GM23338 (cell line): ENCODE measurements around the gene HGD. TPM values are rescaled to one million over a fixed set of nuclear protein-coding genes. Genes with fewer than 3 reads are reported as not detected.

Source experiments
- EZH2phosphoT487 ChIP-seq: fragments of 200-600 bp; sonication (generic); IDR thresholded peaks from one replicate; pipeline ENCODE4 v1.8.1; 2018; ENCODE audit warnings: antibody characterized with exemption; ENCODE audit not compliant: unreplicated experiment
- JUNB ChIP-seq: IDR thresholded peaks from one replicate; pipeline ENCODE4 v1.6.1; 2016; ENCODE audit warnings: antibody characterized with exemption; ENCODE audit not compliant: unreplicated experiment
- NANOG ChIP-seq: IDR thresholded peaks from 2 replicates; pipeline ENCODE4 v1.6.1; 2016; ENCODE audit warnings: antibody characterized with exemption, borderline replicate concordance
- STAT1 ChIP-seq: IDR thresholded peaks from one replicate; pipeline ENCODE4 v1.6.1; 2016; ENCODE audit warnings: antibody characterized with exemption; ENCODE audit not compliant: unreplicated experiment
- ZNF114 ChIP-seq: fragments of 250-450 bp; sonication (Bioruptor Pico); IDR thresholded peaks from 2 replicates; pipeline ENCODE4 v1.5.0; 2020; ENCODE audit warnings: mild to moderate bottlenecking, moderate library complexity
- ZNF331 ChIP-seq: fragments of 250-450 bp; sonication (Bioruptor Pico); IDR thresholded peaks from 2 replicates; pipeline ENCODE4 v1.5.0; 2020; ENCODE audit warnings: low read depth, mild to moderate bottlenecking, moderate library complexity
- polyA plus RNA-seq: library from polyadenylated mRNA; unstranded; fragments of >200 nt; fragmentation: Nextera tagmentation; extraction: Ambion mirVana; gene quantifications from 2 replicates; pipeline ENCODE4 v1.2.1, GENCODE V29; 2016
- total RNA-seq: library from RNA; depleted of rRNA; stranded (reverse); fragments of >200 nt; shearing (Covaris generic); gene quantifications from 2 replicates; pipeline ENCODE4 v1.2.3, GENCODE V29; 2014
- TF ChIP-seq, protein P1 (sequence below): fragments of 250-450 bp; sonication (Bioruptor Pico); IDR thresholded peaks from 2 replicates; pipeline ENCODE4 v1.5.0; 2020; ENCODE audit warnings: mild to moderate bottlenecking, moderate library complexity
- TF ChIP-seq, protein P2 (sequence below), 2 experiments: fragments of 200-600 bp in 1 of 2; sonication (generic) in 1 of 2; conservative IDR thresholded peaks; 2 replicates each; pipeline versions ENCODE4 v1.5.1 to v1.6.1; 2016 to 2017; ENCODE audit warnings: antibody characterized with exemption in 2 of 2, low read depth in 2 of 2, mild to moderate bottlenecking in 2 of 2, moderate library complexity in 1 of 2
- TF ChIP-seq, protein P3 (sequence below): IDR thresholded peaks from 2 replicates; pipeline ENCODE4 v1.6.1; 2016; ENCODE audit warnings: antibody characterized with exemption

The HGD gene
- total and polyA plus RNA-seq, 2 experiments from 2014 or later = not detected

DNA sequence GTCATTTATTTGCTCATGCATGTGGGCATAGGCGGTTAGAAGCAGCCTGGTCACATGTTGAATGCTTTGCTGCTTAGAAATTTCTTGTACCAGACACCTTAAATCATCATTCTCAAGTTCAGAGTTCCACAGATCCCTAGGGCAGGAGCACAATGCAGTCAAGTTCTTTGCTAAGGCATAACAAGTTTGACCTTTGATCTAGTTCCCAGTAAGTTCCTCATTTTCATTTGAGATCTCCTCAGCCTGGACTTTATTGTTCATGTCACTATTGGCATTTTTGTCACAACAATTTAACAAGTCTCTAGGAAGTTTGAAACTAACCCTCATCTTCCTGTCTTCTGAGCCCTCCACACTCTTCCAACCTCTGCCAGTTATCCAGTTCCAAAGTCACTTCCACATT, 22.8 kb downstream of the HGD start (continued):
- TF ChIP-seq, protein P1, sequence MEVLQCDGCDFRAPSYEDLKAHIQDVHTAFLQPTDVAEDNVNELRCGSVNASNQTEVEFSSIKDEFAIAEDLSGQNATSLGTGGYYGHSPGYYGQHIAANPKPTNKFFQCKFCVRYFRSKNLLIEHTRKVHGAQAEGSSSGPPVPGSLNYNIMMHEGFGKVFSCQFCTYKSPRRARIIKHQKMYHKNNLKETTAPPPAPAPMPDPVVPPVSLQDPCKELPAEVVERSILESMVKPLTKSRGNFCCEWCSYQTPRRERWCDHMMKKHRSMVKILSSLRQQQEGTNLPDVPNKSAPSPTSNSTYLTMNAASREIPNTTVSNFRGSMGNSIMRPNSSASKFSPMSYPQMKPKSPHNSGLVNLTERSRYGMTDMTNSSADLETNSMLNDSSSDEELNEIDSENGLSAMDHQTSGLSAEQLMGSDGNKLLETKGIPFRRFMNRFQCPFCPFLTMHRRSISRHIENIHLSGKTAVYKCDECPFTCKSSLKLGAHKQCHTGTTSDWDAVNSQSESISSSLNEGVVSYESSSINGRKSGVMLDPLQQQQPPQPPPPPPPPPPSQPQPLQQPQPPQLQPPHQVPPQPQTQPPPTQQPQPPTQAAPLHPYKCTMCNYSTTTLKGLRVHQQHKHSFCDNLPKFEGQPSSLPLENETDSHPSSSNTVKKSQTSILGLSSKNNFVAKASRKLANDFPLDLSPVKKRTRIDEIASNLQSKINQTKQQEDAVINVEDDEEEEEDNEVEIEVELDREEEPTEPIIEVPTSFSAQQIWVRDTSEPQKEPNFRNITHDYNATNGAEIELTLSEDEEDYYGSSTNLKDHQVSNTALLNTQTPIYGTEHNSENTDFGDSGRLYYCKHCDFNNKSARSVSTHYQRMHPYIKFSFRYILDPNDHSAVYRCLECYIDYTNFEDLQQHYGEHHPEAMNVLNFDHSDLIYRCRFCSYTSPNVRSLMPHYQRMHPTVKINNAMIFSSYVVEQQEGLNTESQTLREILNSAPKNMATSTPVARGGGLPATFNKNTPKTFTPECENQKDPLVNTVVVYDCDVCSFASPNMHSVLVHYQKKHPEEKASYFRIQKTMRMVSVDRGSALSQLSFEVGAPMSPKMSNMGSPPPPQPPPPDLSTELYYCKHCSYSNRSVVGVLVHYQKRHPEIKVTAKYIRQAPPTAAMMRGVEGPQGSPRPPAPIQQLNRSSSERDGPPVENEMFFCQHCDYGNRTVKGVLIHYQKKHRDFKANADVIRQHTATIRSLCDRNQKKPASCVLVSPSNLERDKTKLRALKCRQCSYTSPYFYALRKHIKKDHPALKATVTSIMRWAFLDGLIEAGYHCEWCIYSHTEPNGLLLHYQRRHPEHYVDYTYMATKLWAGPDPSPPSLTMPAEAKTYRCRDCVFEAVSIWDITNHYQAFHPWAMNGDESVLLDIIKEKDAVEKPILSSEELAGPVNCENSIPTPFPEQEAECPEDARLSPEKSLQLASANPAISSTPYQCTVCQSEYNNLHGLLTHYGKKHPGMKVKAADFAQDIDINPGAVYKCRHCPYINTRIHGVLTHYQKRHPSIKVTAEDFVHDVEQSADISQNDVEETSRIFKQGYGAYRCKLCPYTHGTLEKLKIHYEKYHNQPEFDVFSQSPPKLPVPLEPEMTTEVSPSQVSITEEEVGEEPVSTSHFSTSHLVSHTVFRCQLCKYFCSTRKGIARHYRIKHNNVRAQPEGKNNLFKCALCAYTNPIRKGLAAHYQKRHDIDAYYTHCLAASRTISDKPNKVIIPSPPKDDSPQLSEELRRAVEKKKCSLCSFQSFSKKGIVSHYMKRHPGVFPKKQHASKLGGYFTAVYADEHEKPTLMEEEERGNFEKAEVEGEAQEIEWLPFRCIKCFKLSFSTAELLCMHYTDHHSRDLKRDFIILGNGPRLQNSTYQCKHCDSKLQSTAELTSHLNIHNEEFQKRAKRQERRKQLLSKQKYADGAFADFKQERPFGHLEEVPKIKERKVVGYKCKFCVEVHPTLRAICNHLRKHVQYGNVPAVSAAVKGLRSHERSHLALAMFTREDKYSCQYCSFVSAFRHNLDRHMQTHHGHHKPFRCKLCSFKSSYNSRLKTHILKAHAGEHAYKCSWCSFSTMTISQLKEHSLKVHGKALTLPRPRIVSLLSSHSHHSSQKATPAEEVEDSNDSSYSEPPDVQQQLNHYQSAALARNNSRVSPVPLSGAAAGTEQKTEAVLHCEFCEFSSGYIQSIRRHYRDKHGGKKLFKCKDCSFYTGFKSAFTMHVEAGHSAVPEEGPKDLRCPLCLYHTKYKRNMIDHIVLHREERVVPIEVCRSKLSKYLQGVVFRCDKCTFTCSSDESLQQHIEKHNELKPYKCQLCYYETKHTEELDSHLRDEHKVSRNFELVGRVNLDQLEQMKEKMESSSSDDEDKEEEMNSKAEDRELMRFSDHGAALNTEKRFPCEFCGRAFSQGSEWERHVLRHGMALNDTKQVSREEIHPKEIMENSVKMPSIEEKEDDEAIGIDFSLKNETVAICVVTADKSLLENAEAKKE (CRISPR knock-in tag) = no peak
- TF ChIP-seq NANOG = no peak
- TF ChIP-seq, protein P2, sequence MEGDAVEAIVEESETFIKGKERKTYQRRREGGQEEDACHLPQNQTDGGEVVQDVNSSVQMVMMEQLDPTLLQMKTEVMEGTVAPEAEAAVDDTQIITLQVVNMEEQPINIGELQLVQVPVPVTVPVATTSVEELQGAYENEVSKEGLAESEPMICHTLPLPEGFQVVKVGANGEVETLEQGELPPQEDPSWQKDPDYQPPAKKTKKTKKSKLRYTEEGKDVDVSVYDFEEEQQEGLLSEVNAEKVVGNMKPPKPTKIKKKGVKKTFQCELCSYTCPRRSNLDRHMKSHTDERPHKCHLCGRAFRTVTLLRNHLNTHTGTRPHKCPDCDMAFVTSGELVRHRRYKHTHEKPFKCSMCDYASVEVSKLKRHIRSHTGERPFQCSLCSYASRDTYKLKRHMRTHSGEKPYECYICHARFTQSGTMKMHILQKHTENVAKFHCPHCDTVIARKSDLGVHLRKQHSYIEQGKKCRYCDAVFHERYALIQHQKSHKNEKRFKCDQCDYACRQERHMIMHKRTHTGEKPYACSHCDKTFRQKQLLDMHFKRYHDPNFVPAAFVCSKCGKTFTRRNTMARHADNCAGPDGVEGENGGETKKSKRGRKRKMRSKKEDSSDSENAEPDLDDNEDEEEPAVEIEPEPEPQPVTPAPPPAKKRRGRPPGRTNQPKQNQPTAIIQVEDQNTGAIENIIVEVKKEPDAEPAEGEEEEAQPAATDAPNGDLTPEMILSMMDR (conservative IDR thresholded peaks at IDR 0.05; ENCODE audit: low read depth in 2 of 2) = no peak
- no peak for TF ChIP-seq JUNB
- TF ChIP-seq ZNF331 (CRISPR knock-in tag) = no peak
- TF ChIP-seq, protein P3, sequence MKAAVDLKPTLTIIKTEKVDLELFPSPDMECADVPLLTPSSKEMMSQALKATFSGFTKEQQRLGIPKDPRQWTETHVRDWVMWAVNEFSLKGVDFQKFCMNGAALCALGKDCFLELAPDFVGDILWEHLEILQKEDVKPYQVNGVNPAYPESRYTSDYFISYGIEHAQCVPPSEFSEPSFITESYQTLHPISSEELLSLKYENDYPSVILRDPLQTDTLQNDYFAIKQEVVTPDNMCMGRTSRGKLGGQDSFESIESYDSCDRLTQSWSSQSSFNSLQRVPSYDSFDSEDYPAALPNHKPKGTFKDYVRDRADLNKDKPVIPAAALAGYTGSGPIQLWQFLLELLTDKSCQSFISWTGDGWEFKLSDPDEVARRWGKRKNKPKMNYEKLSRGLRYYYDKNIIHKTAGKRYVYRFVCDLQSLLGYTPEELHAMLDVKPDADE = no peak
- TF ChIP-seq ZNF114 (CRISPR knock-in tag) = no peak
- TF ChIP-seq EZH2phosphoT487 = no peak
- no peak for TF ChIP-seq STAT1
